Stimulated activated naive B cell treated with anti-CD40 and anti-IgM and Interleukin-4, amounts not matched to agents 10 μg/mL and 1 μg/mL and 100 μg/mL, for 72 hours (primary cell): ENCODE measurements around the gene RHBG.
A peak's percentile ranks its signal among the peaks of the same experiment; 100 is the strongest.

Experiments used
- ATAC-seq, 2 donors: fragments of 150-1000 bp; cut with Tn5 transposase; replicated peaks; 2 replicates each; pipeline ENCODE4 v1.10.0; 2021; ENCODE audit warnings: moderate library complexity in 1 of 2
- DNase-seq: peaks from one replicate; pipeline ENCODE4 v3.0.0; 2021
- H3K27ac Mint-ChIP-seq: one replicate; pipeline ENCODE4 v1.8.0; 2022; ENCODE audit warnings: mild to moderate bottlenecking, mixed read lengths
- H3K27me3 Mint-ChIP-seq, 2 donors: one replicate each; pipeline ENCODE4 v1.8.0; 2022; ENCODE audit warnings: mixed read lengths in 2 of 2
- H3K36me3 Mint-ChIP-seq, 2 donors: one replicate each; pipeline ENCODE4 v1.8.0; 2022; ENCODE audit warnings: mixed read lengths in 2 of 2, mild to moderate bottlenecking in 1 of 2
- H3K4me1 Mint-ChIP-seq, 2 donors: one replicate each; pipeline ENCODE4 v1.8.0; 2022; ENCODE audit warnings: mixed read lengths in 2 of 2, mild to moderate bottlenecking in 1 of 2
- H3K4me3 Mint-ChIP-seq, 2 donors: one replicate each; pipeline ENCODE4 v1.8.0; 2022; ENCODE audit warnings: mild to moderate bottlenecking in 2 of 2, mixed read lengths in 2 of 2, moderate library complexity in 1 of 2
- H3K9me3 Mint-ChIP-seq, 2 donors: one replicate each; pipeline ENCODE4 v1.8.0; 2022; ENCODE audit warnings: mixed read lengths in 2 of 2, mild to moderate bottlenecking in 1 of 2

Gene RHBG

DNA sequence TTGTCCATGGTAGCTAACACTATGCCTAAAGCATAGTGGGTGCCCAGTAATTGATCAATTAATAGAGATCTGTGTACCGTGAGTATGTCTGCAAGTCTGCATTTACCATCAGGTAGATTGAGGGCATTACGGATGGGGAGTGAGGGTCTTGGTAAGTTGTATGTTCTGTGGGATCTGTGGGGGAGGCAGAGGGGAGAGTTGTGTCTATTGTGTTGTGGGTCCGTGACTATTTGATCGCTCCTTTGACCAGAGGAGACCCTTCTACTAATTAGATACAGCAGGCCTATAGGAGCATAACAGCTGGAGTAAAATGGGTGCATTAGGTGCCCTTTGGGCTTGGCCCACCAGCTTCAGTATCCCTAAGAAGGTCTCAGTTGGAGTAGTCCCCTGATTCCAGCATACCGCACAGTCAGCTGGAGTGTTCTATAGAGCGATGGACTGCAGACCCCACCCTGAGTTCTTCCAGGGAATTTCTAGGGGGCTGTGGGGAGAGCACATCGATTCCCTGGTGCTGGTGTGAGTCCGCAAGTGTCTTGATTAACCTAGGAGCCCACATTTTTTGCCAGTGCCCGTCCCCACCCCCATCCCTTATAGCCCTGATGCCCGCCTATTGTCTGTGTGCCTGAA, 55.9 kb downstream of the RHBG start:
- H3K27ac Mint-ChIP-seq, result no peak overlapping the region
- no peak for ATAC-seq
- H3K4me1 Mint-ChIP-seq, result peaks cover 17 to 27% of the 10 kb centered on the region in 2 donors
- DNase-seq, result no peak
- H3K27me3 Mint-ChIP-seq, result peaks cover 78 to 87% of the 10 kb centered on the region in 2 donors
- no peak overlapping the region for H3K4me3 Mint-ChIP-seq
- H3K9me3 Mint-ChIP-seq, result no peaks in the 10 kb centered on the region
- peaks cover 0 to 4% of the 10 kb centered on the region in 2 donors for H3K36me3 Mint-ChIP-seq

DNA sequence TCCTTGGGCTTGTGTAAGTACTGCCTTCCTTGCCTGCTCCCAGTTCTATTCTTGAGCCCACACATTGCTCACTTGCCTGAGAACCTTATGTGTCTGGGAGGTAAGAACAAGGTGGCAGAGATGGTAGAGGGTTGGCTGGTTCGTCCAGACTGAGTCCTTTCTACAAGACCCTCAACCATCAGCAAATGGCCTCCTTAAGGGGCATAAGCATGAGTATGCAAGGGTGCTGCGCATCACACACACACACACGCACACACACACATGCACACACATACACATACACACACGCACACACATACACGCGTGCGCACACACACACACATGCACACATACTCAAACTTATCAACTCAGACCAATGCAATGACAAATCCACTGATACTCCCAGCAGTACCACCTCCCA, 56.9 kb downstream of the RHBG start:
- peaks cover 83 to 85% of the 10 kb centered on the region in 2 donors for H3K27me3 Mint-ChIP-seq
- no peak for ATAC-seq
- no peaks in the 10 kb centered on the region for H3K36me3 Mint-ChIP-seq

DNA sequence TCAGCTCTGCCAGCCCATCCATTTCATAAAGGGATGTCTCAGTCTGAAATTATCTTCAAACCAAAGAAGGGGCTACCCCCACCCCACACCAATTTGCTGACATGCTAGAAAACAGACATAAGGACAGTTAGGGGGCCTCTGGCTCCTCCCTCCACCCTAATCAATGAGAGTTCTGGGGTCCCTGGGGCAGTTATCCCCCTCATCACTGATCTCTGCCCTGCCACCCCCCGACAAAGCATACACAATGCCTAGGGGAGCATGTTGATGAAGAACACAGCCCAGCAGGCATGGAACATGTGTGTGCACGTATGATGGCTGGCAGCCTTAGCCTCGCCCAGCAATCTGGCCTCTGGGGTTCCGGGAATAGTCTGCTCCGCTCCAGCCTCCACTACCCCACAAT, 58.9 kb downstream of the RHBG start:
- Mint-ChIP-seq H3K27me3 (peaks cover 82 to 93% of the 10 kb centered on the region in 2 donors), H3K9me3 (no peaks in the 10 kb centered on the region), H3K4me3 (no peak overlapping the region), H3K4me1 (peaks cover 9 to 17% of the 10 kb centered on the region in 2 donors), H3K36me3 (no peaks in the 10 kb centered on the region), H3K27ac (no peak overlapping the region)
- ATAC-seq (no peak), DNase-seq (no peak)

More for the DNA sequence above, 56.9 kb downstream of the RHBG start:
- H3K4me1 Mint-ChIP-seq, result peaks cover 12 to 24% of the 10 kb centered on the region in 2 donors
- H3K9me3 Mint-ChIP-seq, result no peaks in the 10 kb centered on the region
- no peak for DNase-seq
- H3K27ac Mint-ChIP-seq, result no peak overlapping the region
- no peak overlapping the region for H3K4me3 Mint-ChIP-seq

DNA sequence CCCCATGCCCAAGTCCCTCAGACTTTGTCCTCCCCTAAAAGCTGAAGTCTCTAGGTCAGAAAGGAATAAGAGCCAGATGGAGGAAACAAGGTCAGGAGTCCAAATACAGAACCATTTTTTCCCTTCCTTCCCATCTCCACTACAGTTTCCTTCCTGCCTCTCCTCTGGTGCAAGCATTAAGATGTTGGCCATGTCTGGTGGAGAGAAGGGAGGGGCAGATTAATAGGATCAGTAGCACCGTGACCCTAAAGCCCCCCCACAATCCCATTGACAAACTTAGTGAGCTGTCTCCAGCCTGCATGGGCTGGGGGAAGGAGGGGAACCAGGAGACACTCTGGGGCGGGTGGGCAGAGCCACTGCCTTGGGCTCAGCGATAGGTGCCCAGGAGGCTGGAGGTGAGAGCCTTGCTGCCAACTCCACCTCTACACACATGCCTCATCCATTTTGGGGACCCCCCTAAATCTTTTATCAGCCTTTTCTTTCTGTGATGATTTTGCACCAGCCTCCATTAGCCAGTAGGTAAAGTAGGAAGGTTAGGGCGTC, 59.8 kb downstream of the RHBG start:
- H3K4me3 Mint-ChIP-seq, result no peak overlapping the region
- H3K4me1 Mint-ChIP-seq, result peaks cover 13 to 25% of the 10 kb centered on the region in 2 donors
- DNase-seq (no peak), ATAC-seq (no peak)
- no peaks in the 10 kb centered on the region for H3K9me3 Mint-ChIP-seq
- H3K27ac Mint-ChIP-seq, result no peak overlapping the region
- H3K36me3 Mint-ChIP-seq, result no peaks in the 10 kb centered on the region
- peaks cover 82 to 95% of the 10 kb centered on the region in 2 donors for H3K27me3 Mint-ChIP-seq

DNA sequence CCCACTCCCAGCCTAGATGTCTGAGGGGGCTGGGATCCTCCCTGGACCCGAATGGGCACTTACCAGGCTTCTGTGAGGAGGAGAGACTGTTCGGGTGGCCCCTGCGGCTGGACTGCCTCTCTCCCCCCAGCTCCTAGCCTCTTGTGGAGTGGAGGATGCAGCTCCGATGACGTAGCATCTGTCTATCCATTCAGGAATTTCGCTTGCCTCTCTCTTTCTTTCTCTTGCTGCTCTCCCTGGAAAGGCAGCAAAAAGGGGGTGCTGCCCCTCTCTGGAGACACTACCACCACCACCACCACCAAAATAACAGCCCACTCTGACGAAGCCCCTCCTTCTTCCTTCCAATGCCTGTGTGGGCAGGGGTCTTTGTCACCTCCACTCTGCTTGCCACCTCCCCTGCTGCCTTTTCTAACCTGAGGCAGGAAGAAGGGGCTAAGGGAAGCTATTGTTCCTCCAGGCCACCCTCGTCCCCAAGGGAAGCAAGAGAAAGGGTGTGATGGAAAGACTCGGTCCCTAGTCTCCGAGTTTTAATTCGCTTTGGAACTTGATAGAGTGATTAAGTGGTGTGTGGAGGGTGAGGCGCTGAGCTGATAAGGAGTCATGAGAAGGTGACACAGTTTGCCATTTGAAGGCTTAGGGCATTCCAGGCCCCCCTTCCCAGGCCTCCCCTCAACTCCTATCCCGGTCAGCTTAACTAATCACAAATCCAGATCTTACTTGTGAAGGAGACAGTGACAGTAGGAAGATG, 60.5 kb downstream of the RHBG start:
- no peak overlapping the region for H3K27ac Mint-ChIP-seq
- no peaks in the 10 kb centered on the region for H3K36me3 Mint-ChIP-seq
- peaks cover 15 to 25% of the 10 kb centered on the region in 2 donors for H3K4me1 Mint-ChIP-seq
- H3K9me3 Mint-ChIP-seq, result no peaks in the 10 kb centered on the region
- ATAC-seq (no peak), DNase-seq (no peak)
- H3K4me3 Mint-ChIP-seq, result no peak overlapping the region
- peaks cover 82 to 95% of the 10 kb centered on the region in 2 donors for H3K27me3 Mint-ChIP-seq

DNA sequence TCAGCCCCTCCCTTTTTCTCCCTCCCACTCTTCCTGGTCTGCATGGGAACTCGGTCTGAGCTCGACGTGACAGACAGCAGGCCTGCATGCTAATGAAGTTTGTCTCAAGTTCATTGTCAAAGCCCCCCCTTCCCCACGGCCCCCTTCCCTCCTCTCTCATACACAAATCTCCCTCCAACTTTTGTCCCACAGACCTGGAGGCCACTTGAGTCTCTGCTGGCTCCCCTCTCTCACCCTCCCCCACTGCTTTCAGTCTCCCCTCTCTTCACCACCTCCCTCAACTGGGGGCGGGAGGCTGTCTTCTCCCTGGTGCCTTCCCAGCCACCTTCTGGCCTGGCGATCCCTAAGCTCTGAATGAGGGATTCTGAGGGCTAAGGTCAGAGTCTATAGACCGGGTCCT, 61.3 kb downstream of the RHBG start:
- H3K27me3 Mint-ChIP-seq, result peaks cover 85 to 96% of the 10 kb centered on the region in 2 donors
- ATAC-seq, result no peak
- no peaks in the 10 kb centered on the region for H3K9me3 Mint-ChIP-seq

DNA sequence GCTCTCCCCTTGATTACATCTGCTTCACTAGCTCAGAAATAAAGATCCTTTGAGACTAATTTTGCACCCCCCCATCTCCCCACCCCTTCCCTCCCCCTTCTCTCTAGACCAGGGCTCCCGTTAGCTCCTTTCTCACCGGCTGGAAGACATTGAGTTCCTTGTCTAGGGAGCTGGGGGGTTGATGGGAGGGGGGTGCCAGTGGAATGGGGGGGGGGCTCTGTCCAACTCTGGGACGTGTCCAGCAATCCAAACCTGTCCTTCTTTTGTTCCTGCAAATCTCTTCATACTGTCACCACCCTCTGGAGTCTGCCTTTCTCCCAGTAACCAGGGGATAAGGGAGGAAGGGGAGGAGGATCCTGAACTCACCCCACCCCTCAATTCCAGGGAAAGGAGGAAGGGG, 61.9 kb downstream of the RHBG start:
- H3K9me3 Mint-ChIP-seq, result no peaks in the 10 kb centered on the region
- H3K27me3 Mint-ChIP-seq, result peaks cover 90 to 97% of the 10 kb centered on the region in 2 donors
- no peak overlapping the region for H3K4me3 Mint-ChIP-seq
- ATAC-seq, result no peak
- peaks cover 24 to 36% of the 10 kb centered on the region in 2 donors for H3K4me1 Mint-ChIP-seq
- H3K36me3 Mint-ChIP-seq, result no peaks in the 10 kb centered on the region
- DNase-seq, result no peak
- no peak overlapping the region for H3K27ac Mint-ChIP-seq

More for the DNA sequence above, 61.3 kb downstream of the RHBG start:
- Mint-ChIP-seq H3K4me3 (no peak overlapping the region), H3K36me3 (no peaks in the 10 kb centered on the region), H3K4me1 (peaks cover 20 to 30% of the 10 kb centered on the region in 2 donors), H3K27ac (no peak overlapping the region)
- DNase-seq, result no peak

DNA sequence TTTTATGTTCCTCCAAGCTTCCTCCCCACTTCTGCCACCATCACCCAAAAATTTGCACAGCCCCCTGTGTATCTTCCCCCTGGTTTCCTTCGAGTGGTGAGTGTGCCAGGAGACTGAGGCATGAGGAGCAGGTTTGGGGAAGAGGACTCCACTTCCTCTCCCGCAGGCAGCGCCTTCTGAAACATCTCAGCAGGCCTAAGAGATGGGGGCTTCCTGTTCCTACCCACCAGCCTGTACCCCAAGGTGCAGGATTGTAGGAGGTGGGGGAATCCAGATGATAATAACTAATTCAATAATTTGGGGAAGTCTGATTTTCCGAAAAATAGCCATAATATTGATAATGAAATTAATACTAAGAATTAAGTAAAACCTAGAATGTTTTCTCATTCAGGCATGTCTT, 62.4 kb downstream of the RHBG start:
- peaks cover 27 to 41% of the 10 kb centered on the region in 2 donors for H3K4me1 Mint-ChIP-seq
- DNase-seq (no peak), ATAC-seq (no peak)
- H3K36me3 Mint-ChIP-seq, result peaks cover 0 to 2% of the 10 kb centered on the region in 2 donors
- H3K27me3 Mint-ChIP-seq, result peaks cover 91 to 95% of the 10 kb centered on the region in 2 donors
- H3K4me3 Mint-ChIP-seq, result no peak overlapping the region
- no peaks in the 10 kb centered on the region for H3K9me3 Mint-ChIP-seq
- H3K27ac Mint-ChIP-seq, result no peak overlapping the region

DNA sequence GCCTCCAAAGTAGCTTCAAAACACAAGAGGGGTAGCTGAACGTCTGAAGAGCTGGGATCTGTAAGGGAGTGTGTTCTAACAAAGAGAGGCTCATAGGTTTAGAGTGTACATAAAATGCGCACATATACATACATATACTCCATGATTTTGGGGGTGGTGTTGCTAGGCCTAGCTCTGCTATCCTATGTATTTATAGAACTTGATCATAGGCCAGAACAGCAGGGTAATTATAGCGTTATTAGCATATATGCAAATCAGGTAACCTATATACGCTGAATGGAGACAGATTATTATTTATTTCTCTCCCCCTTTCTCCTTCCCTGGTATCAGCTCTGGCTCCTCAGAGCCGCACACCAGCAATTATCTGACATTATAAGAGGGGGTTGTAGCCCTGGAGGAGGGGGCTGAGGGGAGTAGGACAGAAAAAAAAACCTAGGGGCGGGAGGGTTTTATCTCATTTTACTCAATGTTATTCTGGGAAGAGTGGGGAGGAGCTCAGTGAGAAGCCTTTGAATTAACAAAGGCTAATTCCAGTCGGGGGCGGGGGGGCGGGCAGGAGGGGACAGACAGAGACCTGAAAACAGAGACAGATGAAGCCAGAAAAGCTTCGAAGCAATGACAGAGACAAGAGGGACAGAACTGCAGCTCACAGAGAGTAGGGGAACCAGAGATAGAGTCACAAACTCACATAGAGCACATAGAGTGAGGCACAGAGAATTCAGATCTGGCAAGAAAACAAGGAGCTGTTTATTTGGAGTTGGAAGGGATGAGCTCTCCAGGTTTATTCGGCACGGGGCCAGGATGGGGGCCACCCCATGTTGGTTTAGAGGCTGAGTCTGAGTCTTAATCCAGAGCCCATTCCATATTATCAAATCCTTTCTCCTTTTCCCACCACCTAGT, 63.0 kb downstream of the RHBG start:
- H3K9me3 Mint-ChIP-seq, result no peaks in the 10 kb centered on the region
- H3K27ac Mint-ChIP-seq, result no peak overlapping the region
- peaks cover 29 to 48% of the 10 kb centered on the region in 2 donors for H3K4me1 Mint-ChIP-seq
- H3K27me3 Mint-ChIP-seq, result peaks cover 91 to 93% of the 10 kb centered on the region in 2 donors
- DNase-seq (no peak), ATAC-seq (no peak)
- H3K4me3 Mint-ChIP-seq, result no peak overlapping the region
- H3K36me3 Mint-ChIP-seq, result peaks cover 0 to 2% of the 10 kb centered on the region in 2 donors

DNA sequence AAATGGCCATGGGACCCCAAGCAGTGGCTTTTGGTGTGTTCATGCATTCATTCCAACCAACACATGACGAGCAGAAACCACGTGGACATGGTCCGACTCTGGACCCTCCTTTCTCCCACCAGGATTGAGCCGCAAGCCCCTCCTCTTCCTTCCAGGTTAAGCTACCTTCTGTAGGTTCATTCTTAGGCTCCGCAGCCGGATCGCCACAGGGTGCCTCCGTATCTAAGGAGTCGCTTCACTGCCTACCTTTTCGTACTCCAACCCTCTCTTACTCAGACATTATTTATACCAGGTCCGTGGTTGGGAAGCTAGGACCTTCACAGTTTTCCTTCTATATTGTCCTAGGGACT, 63.6 kb downstream of the RHBG start:
- H3K27ac Mint-ChIP-seq, result no peak overlapping the region
- no peak for DNase-seq

DNA sequence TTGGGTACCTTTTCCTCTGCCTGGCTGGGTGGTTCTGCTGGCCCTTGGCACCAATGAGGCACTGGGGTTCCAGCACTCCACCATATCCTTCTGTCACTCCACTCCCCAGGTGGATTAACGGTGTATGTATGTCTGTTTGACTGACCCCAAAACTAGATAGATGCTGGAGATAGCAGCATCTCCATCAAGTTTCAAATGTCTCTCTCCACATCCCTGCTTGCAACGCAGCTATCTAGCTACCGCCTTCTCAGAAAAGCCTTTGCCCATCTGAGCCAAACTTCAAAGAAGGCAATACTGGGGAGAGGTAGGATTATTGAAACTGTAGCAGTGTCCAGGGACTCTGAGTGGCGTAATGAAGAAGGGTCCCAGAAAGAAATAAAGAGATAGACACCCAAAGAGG, 64.0 kb downstream of the RHBG start:
- Mint-ChIP-seq H3K4me1 (peaks cover 37 to 58% of the 10 kb centered on the region in 2 donors), H3K27me3 (peaks cover 90 to 93% of the 10 kb centered on the region in 2 donors), H3K9me3 (no peaks in the 10 kb centered on the region), H3K36me3 (peaks cover 0 to 2% of the 10 kb centered on the region in 2 donors), H3K27ac (no peak overlapping the region), H3K4me3 (no peak overlapping the region)
- ATAC-seq (no peak), DNase-seq (no peak)

More for the DNA sequence above, 63.6 kb downstream of the RHBG start:
- H3K36me3 Mint-ChIP-seq, result peaks cover 0 to 2% of the 10 kb centered on the region in 2 donors
- H3K9me3 Mint-ChIP-seq, result no peaks in the 10 kb centered on the region
- no peak overlapping the region for H3K4me3 Mint-ChIP-seq
- peaks cover 91 to 93% of the 10 kb centered on the region in 2 donors for H3K27me3 Mint-ChIP-seq
- peaks cover 34 to 54% of the 10 kb centered on the region in 2 donors for H3K4me1 Mint-ChIP-seq
- ATAC-seq, result no peak

DNA sequence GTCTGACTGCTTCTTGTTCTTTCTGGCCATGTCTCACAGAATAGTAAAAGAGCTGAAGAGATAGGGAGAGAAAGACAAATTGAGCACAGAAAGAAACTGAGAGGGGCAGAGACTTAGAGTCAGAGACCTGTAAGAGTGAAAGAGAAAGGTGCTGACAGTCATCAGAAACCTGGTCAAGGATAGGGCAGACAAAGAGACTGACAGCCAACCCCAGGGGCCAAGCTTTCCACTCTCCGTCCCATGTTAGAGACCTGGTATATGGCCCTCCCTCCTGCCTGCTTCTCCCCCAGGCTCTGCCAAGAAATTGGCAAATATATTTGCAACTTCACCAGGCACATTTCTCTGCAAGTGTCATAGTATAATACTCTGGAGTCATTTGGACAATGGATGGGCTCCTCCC, 64.6 kb downstream of the RHBG start:
- ATAC-seq (peak in 1 of 2 donors; percentile 18), DNase-seq (no peak)
- no peak overlapping the region for H3K4me3 Mint-ChIP-seq
- no peak overlapping the region for H3K27ac Mint-ChIP-seq
- peaks cover 89 to 91% of the 10 kb centered on the region in 2 donors for H3K27me3 Mint-ChIP-seq
- no peaks in the 10 kb centered on the region for H3K9me3 Mint-ChIP-seq
- H3K36me3 Mint-ChIP-seq, result peaks cover 0 to 2% of the 10 kb centered on the region in 2 donors
- H3K4me1 Mint-ChIP-seq, result peaks cover 40 to 63% of the 10 kb centered on the region in 2 donors
